MCF 10A (cell line): ENCODE data around the gene IREB2. TPM values are rescaled to one million over a fixed set of nuclear protein-coding genes. Genes with fewer than 3 reads are reported as not detected.

Source experiments
- BruUV-seq: library from RNA; stranded (reverse); fragments of 400-500 nt; replicated peaks from 2 replicates; lab custom pipeline; 2021; lab: Mats Ljungman, UMichigan
- CTCF ChIA-PET: fragments of 300-600 bp; sonication (Branson Sonifier 250); formaldehyde crosslinking; extraction: SDS; loops from one replicate; lab custom pipeline; 2021; ENCODE audit warnings: antibody characterized with exemption, inconsistent platforms; lab: Yijun Ruan, JAX
- POLR2A ChIA-PET: fragments of 300-600, 350-650 bp; sonication (Branson Sonifier 250); formaldehyde crosslinking; extraction: SDS; loops from one replicate; lab custom pipeline; 2020; ENCODE audit warnings: antibody characterized with exemption, inconsistent platforms; lab: Yijun Ruan, JAX
- DNase-seq: peaks from one replicate; pipeline ENCODE4 v3.0.0-alpha.2; 2018; ENCODE audit not compliant: unreplicated experiment
- H3K27ac Mint-ChIP-seq: one replicate; pipeline ENCODE4 v1.8.0; 2022; ENCODE audit warnings: mild to moderate bottlenecking, low read depth, mixed read lengths; ENCODE audit not compliant: unreplicated experiment
- H3K27me3 Mint-ChIP-seq: one replicate; pipeline ENCODE4 v1.8.0; 2022; ENCODE audit warnings: mixed read lengths; ENCODE audit not compliant: insufficient read depth, unreplicated experiment
- H3K36me3 Mint-ChIP-seq: one replicate; pipeline ENCODE4 v1.8.0; 2022; ENCODE audit warnings: mild to moderate bottlenecking, moderate library complexity, mixed read lengths; ENCODE audit not compliant: insufficient read depth, unreplicated experiment
- H3K4me1 Mint-ChIP-seq: one replicate; pipeline ENCODE4 v1.8.0; 2022; ENCODE audit warnings: mixed read lengths; ENCODE audit not compliant: insufficient read depth, unreplicated experiment
- H3K4me3 Mint-ChIP-seq: one replicate; pipeline ENCODE4 v1.8.0; 2022; ENCODE audit warnings: mild to moderate bottlenecking, moderate library complexity, mixed read lengths; ENCODE audit not compliant: unreplicated experiment
- H3K9me3 Mint-ChIP-seq: one replicate; pipeline ENCODE4 v1.8.0; 2022; ENCODE audit warnings: mixed read lengths; ENCODE audit not compliant: unreplicated experiment
- intact Hi-C: fragments of 100-400 bp; cut with micrococcal nuclease; formaldehyde crosslinking; loops from 2 replicates; pipeline ENCODE4 v1.14.1; 2022
- total RNA-seq: library from RNA; stranded (reverse); gene quantifications from 2 replicates; pipeline ENCODE4 v1.2.3, GENCODE V29; 2022
- TF ChIP-seq, protein P1 (sequence below): fragments of 200-600 bp; IDR thresholded peaks from one replicate; pipeline ENCODE4 v1.8.0; 2022; ENCODE audit warnings: antibody characterized with exemption, mild to moderate bottlenecking; ENCODE audit not compliant: unreplicated experiment

IREB2 gene
- total RNA-seq, 1 experiment from 2014 or later, result 43.4 TPM

DNA sequence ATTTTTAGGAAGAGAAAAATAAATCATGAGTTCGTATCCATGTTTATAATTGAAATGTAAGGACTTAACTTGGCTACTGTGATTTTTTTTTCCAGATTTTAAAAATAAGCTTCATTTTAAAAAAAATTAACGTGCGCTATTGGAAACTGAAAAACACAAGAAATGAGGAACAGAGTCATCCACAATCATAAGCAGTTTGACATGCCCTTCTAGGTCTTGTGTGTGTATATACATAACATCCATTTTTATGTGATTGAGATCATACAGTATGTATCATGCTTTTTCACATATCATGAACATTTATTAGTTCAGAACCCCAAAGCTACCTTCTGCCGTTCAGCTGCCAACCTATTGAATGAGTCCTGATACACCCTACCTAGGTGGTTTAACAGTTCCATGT lies 22.7 kb downstream of the IREB2 start:
- H3K4me3 Mint-ChIP-seq, result no peak overlapping the region
- no peaks in the 10 kb centered on the region for H3K9me3 Mint-ChIP-seq
- no peak for DNase-seq
- H3K27ac Mint-ChIP-seq, result no peak overlapping the region
- peaks cover 50% of the 10 kb centered on the region for H3K36me3 Mint-ChIP-seq
- peaks cover 23% of the 10 kb centered on the region for H3K4me1 Mint-ChIP-seq
- intact Hi-C loops, result no loop called here
- POLR2A ChIA-PET, result interaction anchor here (0.6 to 1.6 kb wide), 6 partner anchors 12 to 161 kb away, joined by 3 to 10 read pairs (median 3); partner anchors contain the start of genes IREB2 and SKIC8
- BruUV-seq, result no TSS peak
- CTCF ChIA-PET, result interaction anchor here (0.6 to 1.6 kb wide), 3 partner anchors 10 to 336 kb away, joined by 3 to 5 read pairs (median 3); no protein-coding TSS in a partner anchor
- TF ChIP-seq, protein P1, sequence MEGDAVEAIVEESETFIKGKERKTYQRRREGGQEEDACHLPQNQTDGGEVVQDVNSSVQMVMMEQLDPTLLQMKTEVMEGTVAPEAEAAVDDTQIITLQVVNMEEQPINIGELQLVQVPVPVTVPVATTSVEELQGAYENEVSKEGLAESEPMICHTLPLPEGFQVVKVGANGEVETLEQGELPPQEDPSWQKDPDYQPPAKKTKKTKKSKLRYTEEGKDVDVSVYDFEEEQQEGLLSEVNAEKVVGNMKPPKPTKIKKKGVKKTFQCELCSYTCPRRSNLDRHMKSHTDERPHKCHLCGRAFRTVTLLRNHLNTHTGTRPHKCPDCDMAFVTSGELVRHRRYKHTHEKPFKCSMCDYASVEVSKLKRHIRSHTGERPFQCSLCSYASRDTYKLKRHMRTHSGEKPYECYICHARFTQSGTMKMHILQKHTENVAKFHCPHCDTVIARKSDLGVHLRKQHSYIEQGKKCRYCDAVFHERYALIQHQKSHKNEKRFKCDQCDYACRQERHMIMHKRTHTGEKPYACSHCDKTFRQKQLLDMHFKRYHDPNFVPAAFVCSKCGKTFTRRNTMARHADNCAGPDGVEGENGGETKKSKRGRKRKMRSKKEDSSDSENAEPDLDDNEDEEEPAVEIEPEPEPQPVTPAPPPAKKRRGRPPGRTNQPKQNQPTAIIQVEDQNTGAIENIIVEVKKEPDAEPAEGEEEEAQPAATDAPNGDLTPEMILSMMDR, result no peak
- H3K27me3 Mint-ChIP-seq, result no peaks in the 10 kb centered on the region

DNA sequence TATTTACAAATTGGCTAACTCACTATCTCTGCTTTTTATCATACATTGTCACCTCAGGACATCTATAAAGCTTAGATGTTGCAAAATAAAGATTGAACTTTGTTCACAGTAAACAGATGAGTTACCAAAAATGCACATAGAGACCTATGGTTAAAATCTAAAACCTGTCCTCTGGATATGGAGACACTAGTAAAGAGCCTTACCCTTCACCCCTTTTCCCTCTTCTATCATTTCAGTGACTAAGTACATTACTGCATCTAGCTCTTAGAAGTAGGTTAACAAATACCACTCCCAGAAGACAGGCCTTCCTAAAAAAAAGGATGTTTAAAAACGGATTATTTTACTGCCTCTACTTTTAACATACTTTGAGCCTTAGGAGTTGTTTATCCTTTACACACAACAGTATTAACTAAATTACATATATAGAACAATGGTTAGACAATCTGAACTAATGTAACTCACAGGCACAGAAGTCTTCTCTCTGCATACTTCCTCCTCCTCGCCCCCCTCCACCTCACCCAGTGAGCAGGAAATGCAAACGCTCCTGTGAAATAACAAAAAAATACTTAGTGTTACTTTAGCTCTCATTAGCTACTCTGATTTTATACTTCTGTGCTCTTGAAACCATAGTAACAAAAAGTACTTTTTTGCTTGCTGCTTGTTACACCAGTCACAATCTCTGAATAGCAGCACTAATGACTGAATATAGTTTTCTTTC lies 23.3 kb downstream of the IREB2 start:
- Mint-ChIP-seq H3K4me3 (no peak overlapping the region), H3K9me3 (no peaks in the 10 kb centered on the region), H3K27me3 (no peaks in the 10 kb centered on the region), H3K4me1 (peaks cover 23% of the 10 kb centered on the region), H3K27ac (no peak overlapping the region), H3K36me3 (peaks cover 56% of the 10 kb centered on the region)
- ChIA-PET POLR2A (interaction anchor here (0.5 to 1.6 kb wide), 6 partner anchors 12 to 312 kb away, joined by 3 to 10 read pairs (median 3); partner anchors contain the start of genes IDH3A, IREB2 and SKIC8), CTCF (interaction anchor here (0.6 to 1.6 kb wide), 3 partner anchors 11 to 335 kb away, joined by 3 to 5 read pairs (median 3); no protein-coding TSS in a partner anchor)
- intact Hi-C loops, result no loop called here
- BruUV-seq, result no TSS peak
- DNase-seq, result no peak
- TF ChIP-seq, protein P1, result no peak

DNA sequence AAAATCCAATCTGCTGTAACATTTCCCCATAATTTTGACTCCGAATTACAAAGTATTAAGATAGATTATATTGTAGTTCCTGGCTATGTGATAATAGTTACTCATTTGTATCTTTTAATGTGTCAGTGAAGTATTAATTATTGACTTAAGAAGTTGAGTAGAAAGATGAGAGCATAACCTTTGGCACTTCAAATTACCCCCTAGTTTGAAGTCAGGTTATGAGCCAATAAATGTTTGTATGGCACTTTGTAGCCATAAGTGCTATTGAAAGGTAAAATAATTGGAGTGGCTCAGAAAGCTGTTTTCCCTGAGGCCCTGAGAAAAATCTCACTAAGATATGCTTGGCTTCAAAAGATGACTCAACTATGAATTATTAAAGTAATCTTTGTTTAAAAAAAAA lies 31.0 kb downstream of the IREB2 start:
- DNase-seq, result no peak
- CTCF ChIA-PET, result no interaction called here
- POLR2A ChIA-PET, result interaction anchor here (1.2 kb wide), 2 partner anchors 27 to 31 kb away, joined by 3 read pairs; partner anchors contain the start of gene IREB2
- no peak overlapping the region for H3K27ac Mint-ChIP-seq
- intact Hi-C loops, result no loop called here
- no peak overlapping the region for H3K4me3 Mint-ChIP-seq
- no peaks in the 10 kb centered on the region for H3K9me3 Mint-ChIP-seq
- H3K4me1 Mint-ChIP-seq, result no peaks in the 10 kb centered on the region
- H3K36me3 Mint-ChIP-seq, result peaks cover 86% of the 10 kb centered on the region
- TF ChIP-seq, protein P1, result no peak
- H3K27me3 Mint-ChIP-seq, result no peaks in the 10 kb centered on the region
- no TSS peak for BruUV-seq

DNA sequence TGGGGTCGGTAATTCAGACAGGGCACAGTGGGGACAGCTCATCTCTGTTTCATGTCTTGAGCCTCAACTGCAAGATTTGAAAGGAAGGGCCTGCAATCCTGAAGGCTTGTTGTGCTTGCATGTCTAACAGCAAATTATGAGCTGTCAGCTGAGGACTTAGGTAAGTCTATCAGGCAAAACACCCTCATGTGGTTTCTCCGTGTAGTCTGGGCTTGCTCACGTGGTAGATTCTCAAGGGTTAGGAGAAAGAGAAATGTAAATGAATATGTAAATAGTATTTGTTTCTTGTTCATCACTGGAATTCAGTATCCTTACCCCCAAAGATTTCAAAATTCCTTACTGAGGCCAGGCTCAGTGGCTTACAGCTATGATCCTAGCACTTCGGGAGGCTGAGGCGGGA lies 39.3 kb downstream of the IREB2 start:
- ChIA-PET POLR2A (interaction anchor here (0.5 kb wide), 1 partner anchor 30 kb away, joined by 4 read pairs; no protein-coding TSS in a partner anchor), CTCF (interaction anchor here (1.1 kb wide), 1 partner anchor 24 kb away, joined by 3 read pairs; no protein-coding TSS in a partner anchor)
- Mint-ChIP-seq H3K36me3 (peaks cover 93% of the 10 kb centered on the region), H3K27me3 (no peaks in the 10 kb centered on the region), H3K4me3 (no peak overlapping the region), H3K4me1 (no peaks in the 10 kb centered on the region), H3K27ac (no peak overlapping the region), H3K9me3 (no peaks in the 10 kb centered on the region)
- no peak for DNase-seq
- BruUV-seq, result no TSS peak
- TF ChIP-seq, protein P1, result no peak
- intact Hi-C loops, result no loop called here
